Measurements from ENCODE around the gene PSME3. TPM values are rescaled to one million over a fixed set of nuclear protein-coding genes. Genes with fewer than 3 reads are reported as not detected.

Gene PSME3
- total RNA-seq, 1 experiment from 2014 or later: 222 TPM

DNA sequence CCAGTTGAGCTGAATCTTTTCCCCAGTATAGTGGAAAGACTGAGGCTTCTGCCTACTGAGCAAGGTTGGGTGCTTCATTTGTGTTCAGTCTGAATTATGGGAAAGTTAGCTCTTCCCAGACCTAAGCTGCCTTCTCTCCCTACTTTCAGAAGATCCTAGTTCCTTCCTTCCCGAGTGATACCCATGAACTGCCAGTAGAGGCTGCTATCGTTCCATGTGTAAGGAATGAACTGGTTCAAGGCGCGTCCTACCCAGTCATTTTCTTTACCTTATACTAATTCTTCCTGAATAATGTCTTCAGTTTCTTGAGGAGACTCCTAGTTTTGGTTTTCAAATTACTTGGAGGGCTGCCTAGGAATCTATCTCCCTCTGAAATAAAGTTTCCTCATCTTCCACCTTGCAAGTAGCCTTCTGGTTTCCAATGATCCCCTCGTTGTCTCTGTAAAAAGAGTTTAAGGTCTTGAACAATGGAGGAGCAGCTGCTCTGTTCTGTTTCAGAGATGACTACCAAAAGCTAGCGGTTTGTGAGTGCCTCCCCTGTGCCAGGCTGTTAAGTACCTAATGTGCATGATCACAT is 10.2 kb downstream of the PSME3 start:
- no peak overlapping the region for H2BK20ac ChIP-seq (ENCODE audit: low read depth, low read length, poor library complexity, severe bottlenecking)
- WGBS (ENCODE audit: extremely low coverage, insufficient read length, low lambda C conversion rate): no CpG with 5 or more reads among the region's 6 CpGs
- H4K8ac ChIP-seq (replicated peaks; ENCODE audit: insufficient read length, low read depth, low read length): no peak overlapping the region
- H2BK12ac ChIP-seq (ENCODE audit: insufficient read length, low read depth, low read length): no peak overlapping the region
- no peak overlapping the region for H2BK120ac ChIP-seq (ENCODE audit: low read depth, low read length, poor library complexity, severe bottlenecking)
- H3K56ac ChIP-seq (ENCODE audit: insufficient read length, low read depth, low read length): no peak overlapping the region
- no peaks in the 10 kb centered on the region for H4K20me1 ChIP-seq (ENCODE audit: control insufficient read depth, insufficient read depth, insufficient read length)
- no peak overlapping the region for H3K23ac ChIP-seq (ENCODE audit: insufficient read length, low read depth, low read length)
- H3K4me2 ChIP-seq (ENCODE audit: insufficient read depth, insufficient read length, low read length): no peak overlapping the region
- peaks cover 47 to 73% (median 63%) of the 10 kb centered on the region in 3 experiments; a peak in 6 of 7 replicates for H3K36me3 Mint-ChIP-seq (ENCODE audit: insufficient read depth in 1 of 3, low read depth in 3 of 3)
- no peak overlapping the region for H3T11ph ChIP-seq (ENCODE audit: low read length)
- no peak overlapping the region for H4K91ac ChIP-seq (ENCODE audit: insufficient read length, low read depth, low read length)
- peak overlapping the region in 1 of 3 experiments; percentile 49; a peak in 1 of 7 replicates for H3K27ac Mint-ChIP-seq
- no peak overlapping the region for H3K14ac ChIP-seq (ENCODE audit: insufficient read depth, low read length)
- no peaks in the 10 kb centered on the region for H3K27me3 ChIP-seq (ENCODE audit: insufficient read depth, low read length)
- no peaks in the 10 kb centered on the region for H3K9me3 ChIP-seq (ENCODE audit: control insufficient read depth, low read depth, low read length)
- no peaks in the 10 kb centered on the region for H3K27me3 Mint-ChIP-seq (ENCODE audit: low read depth)
- no peaks in the 10 kb centered on the region for H3K9me3 Mint-ChIP-seq
- no peaks in the 10 kb centered on the region for H3K4me1 ChIP-seq (ENCODE audit: insufficient read depth, low read length)
- H3K27ac ChIP-seq (ENCODE audit: insufficient read length, low read depth, low read length): no peak overlapping the region
- H2BK15ac ChIP-seq (ENCODE audit: low read depth, low read length): no peak overlapping the region
- no peak overlapping the region for H4K5ac ChIP-seq (ENCODE audit: insufficient read length, low read depth, low read length)
- TF ChIP-seq, protein P1, sequence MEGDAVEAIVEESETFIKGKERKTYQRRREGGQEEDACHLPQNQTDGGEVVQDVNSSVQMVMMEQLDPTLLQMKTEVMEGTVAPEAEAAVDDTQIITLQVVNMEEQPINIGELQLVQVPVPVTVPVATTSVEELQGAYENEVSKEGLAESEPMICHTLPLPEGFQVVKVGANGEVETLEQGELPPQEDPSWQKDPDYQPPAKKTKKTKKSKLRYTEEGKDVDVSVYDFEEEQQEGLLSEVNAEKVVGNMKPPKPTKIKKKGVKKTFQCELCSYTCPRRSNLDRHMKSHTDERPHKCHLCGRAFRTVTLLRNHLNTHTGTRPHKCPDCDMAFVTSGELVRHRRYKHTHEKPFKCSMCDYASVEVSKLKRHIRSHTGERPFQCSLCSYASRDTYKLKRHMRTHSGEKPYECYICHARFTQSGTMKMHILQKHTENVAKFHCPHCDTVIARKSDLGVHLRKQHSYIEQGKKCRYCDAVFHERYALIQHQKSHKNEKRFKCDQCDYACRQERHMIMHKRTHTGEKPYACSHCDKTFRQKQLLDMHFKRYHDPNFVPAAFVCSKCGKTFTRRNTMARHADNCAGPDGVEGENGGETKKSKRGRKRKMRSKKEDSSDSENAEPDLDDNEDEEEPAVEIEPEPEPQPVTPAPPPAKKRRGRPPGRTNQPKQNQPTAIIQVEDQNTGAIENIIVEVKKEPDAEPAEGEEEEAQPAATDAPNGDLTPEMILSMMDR (conservative IDR thresholded peaks at IDR 0.05): peak; percentile 94
- no peak overlapping the region for H3K4ac ChIP-seq (ENCODE audit: low read depth, low read length)
- H3K79me1 ChIP-seq (ENCODE audit: insufficient read depth, low read depth, low read length, poor library complexity, severe bottlenecking): no peaks in the 10 kb centered on the region
- no peak overlapping the region for H3K9ac ChIP-seq (ENCODE audit: extremely low read depth, insufficient read length, low read length)
- no peaks in the 10 kb centered on the region for H3K79me2 ChIP-seq (ENCODE audit: insufficient read depth, low read length)
- no peak overlapping the region; a peak in 1 of 5 replicates for H3K4me3 Mint-ChIP-seq
- H3K23me2 ChIP-seq (ENCODE audit: insufficient read length, low read depth, low read length, poor library complexity, severe bottlenecking): no peaks in the 10 kb centered on the region
- H2BK5ac ChIP-seq (ENCODE audit: insufficient read length, low read length): no peak overlapping the region
- H3K18ac ChIP-seq (ENCODE audit: insufficient read length, low read depth, low read length): no peak overlapping the region
- H3K4me1 Mint-ChIP-seq: 0 out of 4 replicates have a peak, but pooled peaks cover 0 to 2% of the 10 kb centered on the region in 2 experiments
- no peak for DNase-seq
- no peak overlapping the region for H2AFZ ChIP-seq (ENCODE audit: low read length)
- no peak overlapping the region for H2AK5ac ChIP-seq (ENCODE audit: insufficient read length, low read length)
